GM12878 (cell line): Measurements from ENCODE around the gene REEP1. TPM values are rescaled to one million over a fixed set of nuclear protein-coding genes. Genes with fewer than 3 reads are reported as not detected.

Experiments
- ATAC-seq: fragments of 200-7000 bp; cut with Tn5 transposase; 3 replicates; pipeline ENCODE4 v1.9.1; 2020; ENCODE audit warnings: mild to moderate bottlenecking, moderate library complexity
- BruUV-seq: library from RNA; stranded (reverse); fragments of 400-500 nt; replicated peaks from 2 replicates; lab custom pipeline; 2021; lab: Mats Ljungman, UMichigan
- CTCF ChIA-PET: fragments of 300-600 bp; sonication (Branson Sonifier 250); formaldehyde crosslinking; extraction: SDS; loops from one replicate; lab custom pipeline; 2021; ENCODE audit warnings: inconsistent platforms; lab: Yijun Ruan, JAX
- POLR2A ChIA-PET: fragments of 350-600 bp; formaldehyde crosslinking; extraction: SDS; loops from one replicate; lab custom pipeline; 2021; ENCODE audit warnings: inconsistent platforms; lab: Charles Lee
- RAD21 ChIA-PET: fragments of 300-600 bp; sonication (Branson Sonifier 250); formaldehyde crosslinking; loops from one replicate; lab custom pipeline; 2023; ENCODE audit warnings: antibody characterized with exemption; ENCODE audit not compliant: unreplicated experiment; lab: Charles Lee
- SMC1A ChIA-PET: fragments of 300-600 bp; sonication (Branson Sonifier 250); formaldehyde crosslinking; loops from one replicate; lab custom pipeline; 2023; ENCODE audit not compliant: unreplicated experiment, uncharacterized antibody; lab: Charles Lee
- DNase-seq: peaks from one replicate; pipeline ENCODE4 v3.0.0-alpha.2; 2011; ENCODE audit warnings: low read depth, low spot score
- FAIRE-seq: peaks from 3 replicates; lab custom pipeline; 2011; peaks lifted over from hg19 to GRCh38; lab: Jason Lieb, UNC
- H2AFZ ChIP-seq: 2 replicates; pipeline ENCODE4 v1.6.0; 2011; ENCODE audit warnings: low read depth, low read length, control low read depth; ENCODE audit not compliant: control insufficient read depth
- H3K27ac ChIP-seq: 2 replicates; pipeline ENCODE4 v1.5.1; 2011; ENCODE audit warnings: control low read depth; ENCODE audit not compliant: control insufficient read depth, insufficient read depth
- H3K27me3 ChIP-seq, 2 experiments: replicated peaks in 1 of 2; 2 replicates each; pipeline versions ENCODE4 v1.6.0 to v1.6.1; 2011; ENCODE audit warnings: low read length in 1 of 2; ENCODE audit not compliant: control insufficient read depth in 2 of 2, insufficient read depth in 2 of 2
- H3K36me3 ChIP-seq, 2 experiments: 2 replicates each; pipeline ENCODE4 v1.5.1; 2011; ENCODE audit warnings: low read length in 1 of 2; ENCODE audit not compliant: control insufficient read depth in 2 of 2, insufficient read depth in 2 of 2
- H3K4me1 ChIP-seq: 2 replicates; pipeline ENCODE4 v1.6.1; 2011; ENCODE audit warnings: mild to moderate bottlenecking, low read length, moderate library complexity, mixed read lengths; ENCODE audit not compliant: control insufficient read depth, insufficient read depth
- H3K4me2 ChIP-seq: 2 replicates; pipeline ENCODE4 v1.6.0; 2011; ENCODE audit warnings: control low read depth; ENCODE audit not compliant: control insufficient read depth, insufficient read depth
- H3K4me3 ChIP-seq: fragments of 200-600 bp; sonication (generic); 2 replicates; pipeline ENCODE4 v1.5.1; 2016
- H3K79me2 ChIP-seq: 2 replicates; pipeline ENCODE4 v1.6.0; 2011; ENCODE audit warnings: low read length; ENCODE audit not compliant: control insufficient read depth, insufficient read depth
- H3K9ac ChIP-seq: 2 replicates; pipeline ENCODE4 v1.8.0; 2011; ENCODE audit warnings: low read length, control low read depth, mixed read lengths; ENCODE audit not compliant: control insufficient read depth, insufficient read depth
- H3K9me3 ChIP-seq: replicated peaks from 3 replicates; pipeline ENCODE4 v1.5.1; 2011; ENCODE audit warnings: mild to moderate bottlenecking, low read length; ENCODE audit not compliant: control insufficient read depth, insufficient read depth
- H4K20me1 ChIP-seq: 2 replicates; pipeline ENCODE4 v1.6.0; 2011; ENCODE audit not compliant: control insufficient read depth, insufficient read depth
- HDGF ChIP-seq: fragments of 450-650 bp; IDR thresholded peaks from 2 replicates; pipeline ENCODE4 v1.6.1; 2016; ENCODE audit warnings: antibody characterized with exemption
- MAX ChIP-seq: IDR thresholded peaks from 2 replicates; pipeline ENCODE4 v1.6.1; 2012; ENCODE audit warnings: low read depth, low read length, improper control_type of control experiment
- MTA2 ChIP-seq: fragments of 450-650 bp; IDR thresholded peaks from 2 replicates; pipeline ENCODE4 v1.6.1; 2016; ENCODE audit warnings: low read depth, mild to moderate bottlenecking, moderate library complexity
- MYB ChIP-seq: fragments of 150-350 bp; IDR thresholded peaks from 2 replicates; pipeline ENCODE4 v1.6.1; 2014; ENCODE audit warnings: mild to moderate bottlenecking, low read depth, low read length, borderline replicate concordance
- PML ChIP-seq: IDR thresholded peaks from 2 replicates; pipeline ENCODE4 v1.6.1; 2012; ENCODE audit warnings: low read length, inconsistent platforms
- RELB ChIP-seq: fragments of 450-650 bp; IDR thresholded peaks from 2 replicates; pipeline ENCODE4 v1.6.1; 2017; ENCODE audit warnings: low read depth, mild to moderate bottlenecking, moderate library complexity
- SKIL ChIP-seq: fragments of 450-650 bp; IDR thresholded peaks from 2 replicates; pipeline ENCODE4 v1.6.1; 2017; ENCODE audit warnings: mild to moderate bottlenecking, low read depth, inconsistent platforms; ENCODE audit not compliant: poor library complexity, severe bottlenecking
- STAT1 ChIP-seq: fragments of 450-650 bp; conservative IDR thresholded peaks from 2 replicates; pipeline ENCODE4 v1.6.1; 2014; ENCODE audit warnings: antibody characterized with exemption, mild to moderate bottlenecking
- ZNF217 ChIP-seq: fragments of 450-650 bp; IDR thresholded peaks from 2 replicates; pipeline ENCODE4 v1.6.1; 2017; ENCODE audit warnings: antibody characterized with exemption, mild to moderate bottlenecking
- ZNF592 ChIP-seq: fragments of 450-650 bp; IDR thresholded peaks from 2 replicates; pipeline ENCODE4 v1.6.1; 2017; ENCODE audit warnings: mild to moderate bottlenecking, moderate library complexity
- WGBS: methylation state at CpG from one replicate; pipeline ENCODE4 v1.1.6; 2016; ENCODE audit warnings: low lambda C conversion rate; ENCODE audit not compliant: insufficient replicate concordance, insufficient coverage; ENCODE audit errors: missing lambda C conversion rate; 5-methylcytosine and 5-hydroxymethylcytosine counted together
- in situ Hi-C: fragments of 300-500 bp; cut with MboI; formaldehyde crosslinking; loops from 9 replicates; pipeline ENCODE4 v1.14.3; 2018; ENCODE audit warnings: mixed read lengths
- intact Hi-C: fragments of 100-400 bp; cut with micrococcal nuclease; formaldehyde crosslinking; loops from one replicate; pipeline ENCODE4 v1.14.2; 2022; ENCODE audit not compliant: unreplicated experiment
- polyA plus RNA-seq, 11 experiments: library from polyadenylated mRNA; depleted of rRNA in 4 of 11; unstranded in 6 of 11; stranded (reverse) in 5 of 11; fragments of >200 nt; fragmentation: Nextera tagmentation in 4 of 11; fragmentation: Illumina TruSeq in 1 of 11; extraction: Ambion mirVana in 4 of 11; extraction: Trizol in 1 of 11; gene quantifications; 1 replicate in 1 of 11; 2 replicates in 10 of 11; pipeline versions ENCODE4 v1.2.1 to v1.2.3, GENCODE V29; 2011 to 2016; ENCODE audit warnings: inconsistent platforms in 2 of 11, missing spikeins in 2 of 11, low read depth in 1 of 11
- total RNA-seq, 4 experiments: library from RNA; depleted of rRNA in 3 of 4; stranded (reverse); fragments of >200 nt in 3 of 4; fragmentation: Illumina TruSeq in 1 of 4; extraction: Trizol in 1 of 4; gene quantifications; 2 replicates each; pipeline versions ENCODE4 v1.2.1 to v1.2.3, GENCODE V29; 2013 to 2021

The REEP1 gene
- total and polyA plus RNA-seq, 10 of the 15 experiments (the other 5 are each of a cell fraction or from before 2014, with no cell fraction given) = 0.02 to 0.30 (median 0.09) TPM; not detected in 1

GRCh38 chr2:86352137-86352726 is 14.8 kb upstream of the REEP1 start (continued):
- no peak for TF ChIP-seq MTA2
- no peak for TF ChIP-seq RELB
- no peak for TF ChIP-seq STAT1
- TF ChIP-seq ZNF592 = no peak

GRCh38 chr2:86350751-86351150 is 13.3 kb upstream of the REEP1 start:
- no peak for FAIRE-seq
- Histone ChIP-seq H3K79me2 (no peaks in the 10 kb centered on the region), H3K9ac (no peak overlapping the region), H3K27me3 (no peaks in the 10 kb centered on the region), H2AFZ (no peak overlapping the region), H3K4me2 (no peak overlapping the region), H3K27ac (no peak overlapping the region), H3K9me3 (no peaks in the 10 kb centered on the region; the same call in 2 of the 3 replicates), H3K4me1 (no peaks in the 10 kb centered on the region), H4K20me1 (no peaks in the 10 kb centered on the region), H3K36me3 (no peaks in the 10 kb centered on the region), H3K4me3 (no peak overlapping the region)
- BruUV-seq = no TSS peak
- in situ Hi-C loops = no loop called here
- WGBS = 47% methylated on average over 2 of the region's 2 CpGs
- no peak for ATAC-seq
- ChIA-PET CTCF (interaction anchor here (1.6 to 1.8 kb wide), 2 partner anchors 42 to 130 kb away, joined by 4 to 5 read pairs; no protein-coding TSS in a partner anchor), POLR2A (no interaction called here), RAD21 (no interaction called here), SMC1A (no interaction called here)
- intact Hi-C loops = no loop called here
- no peak for DNase-seq
- TF ChIP-seq SKIL (no peak), MYB (no peak), HDGF (no peak), MAX (no peak), ZNF217 (no peak), PML (no peak)
